ENCODE results near the gene KCNH2.
"Not testable (repeated sequence)": the region's sequence is repeated elsewhere in the genome, so short reads cannot be mapped to it uniquely, and the experiment has no call there.

KCNH2 gene

GRCh38 chr7:151012031-151012692, 34.0 kb upstream of the KCNH2 start:
- DNase-seq: no peak

- DNase-seq: not testable (repeated sequence)
These were observed 33.5 kb upstream of the KCNH2 start for GRCh38 chr7:151011616-151012015.

GRCh38 chr7:151011097-151011409, 32.9 kb upstream of the KCNH2 start:
- no peak for DNase-seq

GRCh38 chr7:151010307-151011096, 32.4 kb upstream of the KCNH2 start:
- DNase-seq: no peak

- DNase-seq: no peak
These were observed 31.9 kb upstream of the KCNH2 start for GRCh38 chr7:151010037-151010306.

GRCh38 chr7:151009327-151010036, 31.4 kb upstream of the KCNH2 start:
- no peak for DNase-seq

GRCh38 chr7:151008511-151009323, 30.6 kb upstream of the KCNH2 start:
- DNase-seq: peak in 19 of 56 donors; percentile 3 to 59 (median 17)

- no peak for DNase-seq
These were observed 30.0 kb upstream of the KCNH2 start for GRCh38 chr7:151008143-151008510.

- no peak for DNase-seq
These were observed 29.4 kb upstream of the KCNH2 start for GRCh38 chr7:151007469-151007898.

GRCh38 chr7:151006590-151007300, 28.6 kb upstream of the KCNH2 start:
- no peak for DNase-seq

- DNase-seq: no peak
These were observed 27.4 kb upstream of the KCNH2 start for GRCh38 chr7:151005566-151005965.

GRCh38 chr7:151003572-151003971, 25.5 kb upstream of the KCNH2 start:
- DNase-seq: no peak

- DNase-seq: no peak
These were observed 23.4 kb upstream of the KCNH2 start for GRCh38 chr7:151001546-151001945.

GRCh38 chr7:151000897-151001495, 22.9 kb upstream of the KCNH2 start:
- no peak for DNase-seq

- no peak for DNase-seq
These were observed 21.5 kb upstream of the KCNH2 start for GRCh38 chr7:150999497-151000230.

GRCh38 chr7:150999001-150999400, 20.9 kb upstream of the KCNH2 start:
- DNase-seq: no peak

- no peak for DNase-seq
These were observed 20.2 kb upstream of the KCNH2 start for GRCh38 chr7:150998341-150998740.

GRCh38 chr7:150997817-150998216, 19.7 kb upstream of the KCNH2 start:
- no peak for DNase-seq

- no peak for DNase-seq
These were observed 19.0 kb upstream of the KCNH2 start for GRCh38 chr7:150997075-150997511.
